HL-60 (cell line): ENCODE data around the gene LIMS2.
A peak's percentile ranks its signal among the peaks of the same experiment; 100 is the strongest.

Experiments
- DNase-seq, 2 experiments: peaks; one replicate each; pipeline ENCODE4 v3.0.0-alpha.2; 2010 to 2020; ENCODE audit warnings: low read depth in 1 of 2, low spot score in 1 of 2
- H3K27ac ChIP-seq: fragments of 250-450 bp; sonication (Bioruptor Pico); replicated peaks from 2 replicates; pipeline ENCODE4 v1.5.1; 2020; ENCODE audit warnings: mild to moderate bottlenecking, moderate library complexity
- H3K27me3 ChIP-seq: fragments of 250-450 bp; sonication (Bioruptor Pico); 2 replicates; pipeline ENCODE4 v1.5.1; 2021; ENCODE audit warnings: mild to moderate bottlenecking, moderate library complexity; ENCODE audit not compliant: insufficient read depth, poor library complexity, severe bottlenecking
- H3K4me3 ChIP-seq: replicated peaks from 2 replicates; pipeline ENCODE4 v1.5.1; 2011; ENCODE audit warnings: mild to moderate bottlenecking, control low read depth, low read length; ENCODE audit not compliant: insufficient read depth
- CTCF ChIP-seq: IDR thresholded peaks from one replicate; pipeline ENCODE4 v1.5.1; 2011; ENCODE audit warnings: low read length, control low read depth, inconsistent platforms; ENCODE audit not compliant: insufficient read depth
- GABPA ChIP-seq: IDR thresholded peaks from 2 replicates; pipeline ENCODE4 v1.6.1; 2012; ENCODE audit warnings: low read depth
- POLR2AphosphoS5 ChIP-seq: IDR thresholded peaks from 2 replicates; pipeline ENCODE4 v1.6.1; 2012; ENCODE audit warnings: low read depth
- REST ChIP-seq: IDR thresholded peaks from 2 replicates; pipeline ENCODE4 v1.6.1; 2012; ENCODE audit warnings: low read depth; ENCODE audit not compliant: insufficient replicate concordance
- SPI1 ChIP-seq: IDR thresholded peaks from 2 replicates; pipeline ENCODE4 v1.6.1; 2012; ENCODE audit warnings: low read depth, mild to moderate bottlenecking, borderline replicate concordance

The LIMS2 gene

GRCh38 chr2:127634626-127635379 is 40.5 kb downstream of the LIMS2 start:
- no peak for TF ChIP-seq REST
- TF ChIP-seq POLR2AphosphoS5 = no peak
- TF ChIP-seq SPI1 = no peak
- TF ChIP-seq GABPA = no peak
- TF ChIP-seq CTCF = no peak
- DNase-seq = no peak
- H3K4me3 ChIP-seq = no peak overlapping the region
- no peak overlapping the region for H3K27ac ChIP-seq
- H3K27me3 ChIP-seq = no peaks in the 10 kb centered on the region

GRCh38 chr2:127634066-127634617 is 41.2 kb downstream of the LIMS2 start:
- no peak overlapping the region for H3K4me3 ChIP-seq
- DNase-seq = peak in 1 of 2 experiments; percentile 18
- no peak overlapping the region for H3K27ac ChIP-seq
- no peaks in the 10 kb centered on the region for H3K27me3 ChIP-seq
- TF ChIP-seq REST (peak; percentile 22), SPI1 (no peak), POLR2AphosphoS5 (peak; percentile 70; the same call in 1 of the 2 replicates)

- Histone ChIP-seq H3K4me3 (no peak overlapping the region), H3K27ac (peak overlapping the region; percentile 47), H3K27me3 (no peaks in the 10 kb centered on the region)
- peak in 1 of 2 experiments; percentile 21 for DNase-seq
- TF ChIP-seq CTCF = no peak
- TF ChIP-seq SPI1 = no peak
- no peak for TF ChIP-seq POLR2AphosphoS5
- no peak for TF ChIP-seq REST
Observed at GRCh38 chr2:127633556-127634065, 41.7 kb downstream of the LIMS2 start.
